Activated CD4-positive, alpha-beta T cell treated with anti-CD3 and anti-CD28 coated beads for 36 hours (primary cell): ENCODE results near the gene ACADS. TPM values are rescaled to one million over a fixed set of nuclear protein-coding genes. Genes with fewer than 3 reads are reported as not detected.

Experiments used
- ATAC-seq: fragments of 200-7000 bp; cut with Tn5 transposase; one replicate; pipeline ENCODE4 v1.10.0; 2021; ENCODE audit warnings: mild to moderate bottlenecking, moderate library complexity
- CTCF ChIA-PET: fragments of 350-600 bp; sonication (Branson Sonifier 250); formaldehyde crosslinking; loops from one replicate; lab custom pipeline; 2021; ENCODE audit warnings: antibody characterized with exemption; lab: Charles Lee
- POLR2A ChIA-PET: fragments of 350-600 bp; sonication (Branson Sonifier 250); formaldehyde crosslinking; loops from one replicate; lab custom pipeline; 2021; ENCODE audit warnings: antibody characterized with exemption, inconsistent platforms; lab: Charles Lee
- DNase-seq: peaks from one replicate; pipeline ENCODE4 v3.0.0-alpha.2; 2020
- H3K27ac Mint-ChIP-seq: one replicate; pipeline ENCODE4 v1.8.0; 2021; ENCODE audit warnings: mixed read lengths
- H3K27me3 Mint-ChIP-seq: one replicate; pipeline ENCODE4 v1.8.0; 2021; ENCODE audit warnings: mixed read lengths
- H3K36me3 Mint-ChIP-seq: one replicate; pipeline ENCODE4 v1.8.0; 2021; ENCODE audit warnings: low read depth, mixed read lengths
- H3K4me1 Mint-ChIP-seq: one replicate; pipeline ENCODE4 v1.8.0; 2021; ENCODE audit warnings: mixed read lengths
- H3K4me3 Mint-ChIP-seq: one replicate; pipeline ENCODE4 v1.8.0; 2021; ENCODE audit warnings: mild to moderate bottlenecking, moderate library complexity, mixed read lengths
- H3K9me3 Mint-ChIP-seq: one replicate; pipeline ENCODE4 v1.8.0; 2021; ENCODE audit warnings: low read depth, mixed read lengths
- intact Hi-C, 2 experiments: fragments of 100-400 bp; cut with DNase I in 1 of 2; cut with micrococcal nuclease in 1 of 2; formaldehyde crosslinking; loops; one replicate each; pipeline versions ENCODE4 v1.14.2 to v1.15.1; 2022 to 2024; cut with DNase I, micrococcal nuclease
- total RNA-seq, 2 experiments: library from RNA; stranded (reverse); gene quantifications; one replicate each; pipeline ENCODE4 v1.2.3, GENCODE V29; 2021

Gene ACADS
- total RNA-seq, 2 experiments from 2014 or later: 10.1 to 17.4 TPM

- no peak for ATAC-seq
- DNase-seq: no peak
- CTCF ChIA-PET: interaction anchor here (0.8 to 1.3 kb wide), 2 partner anchors 64 to 72 kb away, joined by 3 to 14 read pairs; no protein-coding TSS in a partner anchor
- Mint-ChIP-seq H3K9me3 (no peaks in the 10 kb centered on the region), H3K4me1 (peaks cover 34% of the 10 kb centered on the region), H3K36me3 (peaks cover 30% of the 10 kb centered on the region), H3K27ac (no peak overlapping the region), H3K4me3 (peak overlapping the region; percentile 86), H3K27me3 (no peaks in the 10 kb centered on the region)
- intact Hi-C loops: loop anchor here in 1 of 2 experiments (5.0 to 10.0 kb wide), 2 partner anchors 275 to 388 kb away; partner anchors contain the start of genes COX6A1 and PLA2G1B
- POLR2A ChIA-PET: no interaction called here
Observed at GRCh38 chr12:120712610-120713009, 13.0 kb upstream of the ACADS start.

GRCh38 chr12:120713861-120714482 lies 11.7 kb upstream of the ACADS start:
- peaks cover 39% of the 10 kb centered on the region for H3K4me1 Mint-ChIP-seq
- intact Hi-C loops: loop anchor here (1.0 to 10.0 kb wide), 6 partner anchors 28 to 389 kb away; partner anchors contain the start of genes COX6A1 (in 1 of the 2) and PLA2G1B (in 1 of the 2)
- peak overlapping the region; percentile 17 for H3K27ac Mint-ChIP-seq
- peaks cover 39% of the 10 kb centered on the region for H3K36me3 Mint-ChIP-seq
- no peak overlapping the region for H3K4me3 Mint-ChIP-seq
- DNase-seq: peak; percentile 79
- H3K9me3 Mint-ChIP-seq: no peaks in the 10 kb centered on the region
- ChIA-PET POLR2A (no interaction called here), CTCF (interaction anchor here (0.6 to 1.9 kb wide), 6 partner anchors 15 to 165 kb away, joined by 3 to 18 read pairs (median 4); partner anchors contain the start of gene POP5)
- ATAC-seq: peak; percentile 74
- H3K27me3 Mint-ChIP-seq: no peaks in the 10 kb centered on the region

- DNase-seq (no peak), ATAC-seq (no peak)
- Mint-ChIP-seq H3K27ac (peak overlapping the region; percentile 38), H3K9me3 (no peaks in the 10 kb centered on the region), H3K36me3 (peaks cover 69% of the 10 kb centered on the region), H3K27me3 (no peaks in the 10 kb centered on the region), H3K4me3 (no peak overlapping the region), H3K4me1 (peaks cover 22% of the 10 kb centered on the region)
- ChIA-PET CTCF (interaction anchor here (0.6 to 0.7 kb wide), 2 partner anchors 9 to 180 kb away, joined by 3 read pairs; no protein-coding TSS in a partner anchor), POLR2A (interaction anchor here (0.6 kb wide), 1 partner anchor 137 kb away, joined by 3 read pairs; the partner anchor contains the start of gene POP5)
- intact Hi-C loops: loop anchor here in 1 of 2 experiments (10.0 kb wide), 1 partner anchor 393 kb away; the partner anchor contains the start of gene PLA2G1B
Observed at GRCh38 chr12:120718055-120718454, 7.6 kb upstream of the ACADS start.

GRCh38 chr12:120719072-120719471 lies 6.6 kb upstream of the ACADS start:
- DNase-seq (no peak), ATAC-seq (no peak)
- no peaks in the 10 kb centered on the region for H3K9me3 Mint-ChIP-seq
- CTCF ChIA-PET: interaction anchor here (0.5 kb wide), 1 partner anchor 202 kb away, joined by 3 read pairs; no protein-coding TSS in a partner anchor
- H3K36me3 Mint-ChIP-seq: peaks cover 69% of the 10 kb centered on the region
- H3K27ac Mint-ChIP-seq: no peak overlapping the region
- H3K27me3 Mint-ChIP-seq: no peaks in the 10 kb centered on the region
- POLR2A ChIA-PET: no interaction called here
- peaks cover 14% of the 10 kb centered on the region for H3K4me1 Mint-ChIP-seq
- H3K4me3 Mint-ChIP-seq: no peak overlapping the region
- intact Hi-C loops: loop anchor here in 1 of 2 experiments (10.0 kb wide), 1 partner anchor 394 kb away; the partner anchor contains the start of gene PLA2G1B

GRCh38 chr12:120719496-120720233 lies 6.0 kb upstream of the ACADS start:
- POLR2A ChIA-PET: no interaction called here
- Mint-ChIP-seq H3K4me1 (peaks cover 16% of the 10 kb centered on the region), H3K9me3 (no peaks in the 10 kb centered on the region), H3K27ac (no peak overlapping the region), H3K36me3 (peaks cover 64% of the 10 kb centered on the region), H3K27me3 (no peaks in the 10 kb centered on the region), H3K4me3 (no peak overlapping the region)
- CTCF ChIA-PET: interaction anchor here (0.5 to 1.2 kb wide), 5 partner anchors 8 to 202 kb away, joined by 3 to 6 read pairs (median 3); partner anchors contain the start of gene POP5
- ATAC-seq (no peak), DNase-seq (no peak)
- intact Hi-C loops: loop anchor here in 1 of 2 experiments (10.0 kb wide), 1 partner anchor 395 kb away; the partner anchor contains the start of gene PLA2G1B

GRCh38 chr12:120720234-120720986 lies 5.2 kb upstream of the ACADS start:
- Mint-ChIP-seq H3K4me3 (no peak overlapping the region), H3K27ac (peak overlapping the region; percentile 15), H3K4me1 (peaks cover 23% of the 10 kb centered on the region), H3K27me3 (no peaks in the 10 kb centered on the region), H3K36me3 (peaks cover 60% of the 10 kb centered on the region), H3K9me3 (no peaks in the 10 kb centered on the region)
- ChIA-PET CTCF (interaction anchor here (0.9 to 1.2 kb wide), 4 partner anchors 9 to 139 kb away, joined by 3 to 6 read pairs (median 4); partner anchors contain the start of gene POP5), POLR2A (no interaction called here)
- no peak for ATAC-seq
- no peak for DNase-seq
- intact Hi-C loops: no loop called here

- ChIA-PET CTCF (interaction anchor here (1.2 kb wide), 3 partner anchors 10 to 140 kb away, joined by 3 to 6 read pairs (median 5); partner anchors contain the start of gene POP5), POLR2A (no interaction called here)
- no peaks in the 10 kb centered on the region for H3K27me3 Mint-ChIP-seq
- DNase-seq (no peak), ATAC-seq (no peak)
- H3K36me3 Mint-ChIP-seq: peaks cover 57% of the 10 kb centered on the region
- H3K27ac Mint-ChIP-seq: peak overlapping the region; percentile 15
- H3K9me3 Mint-ChIP-seq: no peaks in the 10 kb centered on the region
- peaks cover 25% of the 10 kb centered on the region for H3K4me1 Mint-ChIP-seq
- intact Hi-C loops: no loop called here
- no peak overlapping the region for H3K4me3 Mint-ChIP-seq
Observed at GRCh38 chr12:120720987-120721801, 4.4 kb upstream of the ACADS start.

- Mint-ChIP-seq H3K9me3 (no peaks in the 10 kb centered on the region), H3K36me3 (peaks cover 50% of the 10 kb centered on the region), H3K27me3 (no peaks in the 10 kb centered on the region), H3K27ac (no peak overlapping the region), H3K4me1 (peaks cover 29% of the 10 kb centered on the region), H3K4me3 (no peak overlapping the region)
- DNase-seq (no peak), ATAC-seq (no peak)
- intact Hi-C loops: no loop called here
- CTCF ChIA-PET: no interaction called here
- POLR2A ChIA-PET: no interaction called here
Observed at GRCh38 chr12:120721866-120722265, 3.8 kb upstream of the ACADS start.

- Mint-ChIP-seq H3K36me3 (peaks cover 46% of the 10 kb centered on the region), H3K4me3 (no peak overlapping the region), H3K9me3 (no peaks in the 10 kb centered on the region), H3K27me3 (no peaks in the 10 kb centered on the region), H3K27ac (no peak overlapping the region), H3K4me1 (peaks cover 29% of the 10 kb centered on the region)
- ChIA-PET POLR2A (no interaction called here), CTCF (no interaction called here)
- ATAC-seq (no peak), DNase-seq (no peak)
- intact Hi-C loops: no loop called here
Observed at GRCh38 chr12:120722784-120723183, 2.8 kb upstream of the ACADS start.

GRCh38 chr12:120724720-120725119 lies 906 bp upstream of the ACADS start:
- Mint-ChIP-seq H3K27ac (no peak overlapping the region), H3K27me3 (no peaks in the 10 kb centered on the region), H3K4me3 (peak overlapping the region; percentile 78), H3K4me1 (peaks cover 24% of the 10 kb centered on the region), H3K9me3 (no peaks in the 10 kb centered on the region), H3K36me3 (peaks cover 38% of the 10 kb centered on the region)
- CTCF ChIA-PET: interaction anchor here (0.8 to 1.4 kb wide), 4 partner anchors 75 to 247 kb away, joined by 3 to 8 read pairs (median 4); no protein-coding TSS in a partner anchor
- POLR2A ChIA-PET: no interaction called here
- intact Hi-C loops: loop anchor here (1.0 to 5.0 kb wide), 7 partner anchors 14 to 572 kb away; partner anchors contain the start of genes POP5 (in 2 of the 2), C12orf43 (in 1 of the 2), CAMKK2 (in 1 of the 2) and SPPL3 (in 1 of the 2)
- ATAC-seq (no peak), DNase-seq (no peak)
